H9 (cell line): Measurements from ENCODE around the gene UBQLN4. TPM values are rescaled to one million over a fixed set of nuclear protein-coding genes. Genes with fewer than 3 reads are reported as not detected.
A peak's percentile ranks its signal among the peaks of the same experiment; 100 is the strongest.

ENCODE experiments used
- DNase-seq: peaks from one replicate; pipeline ENCODE4 v3.0.0-alpha.2; 2017
- H2AFZ ChIP-seq: one replicate; pipeline ENCODE4 v1.6.1; 2013; ENCODE audit warnings: mild to moderate bottlenecking, low read length, control low read depth, moderate library complexity
- H2AK5ac ChIP-seq: 2 replicates; pipeline ENCODE4 v1.6.1; 2013; ENCODE audit warnings: low read length, control low read depth, mixed read lengths; ENCODE audit not compliant: insufficient read length
- H2BK120ac ChIP-seq: one replicate; pipeline ENCODE4 v1.6.1; 2013; ENCODE audit warnings: low read depth, mild to moderate bottlenecking, low read length, control low read depth, inconsistent platforms; ENCODE audit not compliant: poor library complexity, severe bottlenecking
- H2BK12ac ChIP-seq: 2 replicates; pipeline ENCODE4 v1.6.1; 2013; ENCODE audit warnings: low read length, control low read depth, mixed read lengths, low read depth; ENCODE audit not compliant: insufficient read length
- H2BK15ac ChIP-seq: 2 replicates; pipeline ENCODE4 v1.6.1; 2013; ENCODE audit warnings: low read depth, low read length, control low read depth
- H2BK20ac ChIP-seq: one replicate; pipeline ENCODE4 v1.6.1; 2013; ENCODE audit warnings: low read depth, mild to moderate bottlenecking, low read length, control low read depth, inconsistent platforms; ENCODE audit not compliant: poor library complexity, severe bottlenecking
- H2BK5ac ChIP-seq: 2 replicates; pipeline ENCODE4 v1.6.1; 2013; ENCODE audit warnings: low read length, control low read depth, mixed read lengths; ENCODE audit not compliant: insufficient read length
- H3K14ac ChIP-seq: 2 replicates; pipeline ENCODE4 v1.6.1; 2013; ENCODE audit warnings: low read length, control low read depth; ENCODE audit not compliant: insufficient read depth
- H3K18ac ChIP-seq: 2 replicates; pipeline ENCODE4 v1.6.1; 2013; ENCODE audit warnings: low read depth, mild to moderate bottlenecking, mixed read lengths, low read length, control low read depth; ENCODE audit not compliant: insufficient read length
- H3K23ac ChIP-seq: 2 replicates; pipeline ENCODE4 v1.6.1; 2013; ENCODE audit warnings: low read length, control low read depth, mixed read lengths, low read depth; ENCODE audit not compliant: insufficient read length
- H3K23me2 ChIP-seq: 2 replicates; pipeline ENCODE4 v1.6.1; 2013; ENCODE audit warnings: low read depth, mild to moderate bottlenecking, mixed read lengths, low read length, control low read depth; ENCODE audit not compliant: insufficient read length, poor library complexity, severe bottlenecking
- H3K27ac ChIP-seq: 2 replicates; pipeline ENCODE4 v1.5.1; 2013; ENCODE audit warnings: low read length, control low read depth, mixed read lengths, low read depth; ENCODE audit not compliant: insufficient read length
- H3K27me3 ChIP-seq: 2 replicates; pipeline ENCODE4 v1.6.1; 2013; ENCODE audit warnings: low read length, control low read depth, inconsistent platforms; ENCODE audit not compliant: insufficient read depth
- H3K4ac ChIP-seq: 2 replicates; pipeline ENCODE4 v1.6.1; 2013; ENCODE audit warnings: low read depth, mild to moderate bottlenecking, control low read depth, inconsistent platforms, low read length, moderate library complexity
- H3K4me1 ChIP-seq: 2 replicates; pipeline ENCODE4 v1.6.1; 2013; ENCODE audit warnings: low read length, control low read depth, inconsistent platforms; ENCODE audit not compliant: insufficient read depth
- H3K4me2 ChIP-seq: 2 replicates; pipeline ENCODE4 v1.6.1; 2013; ENCODE audit warnings: low read length, control low read depth, mixed read lengths; ENCODE audit not compliant: insufficient read length, insufficient read depth
- H3K56ac ChIP-seq: 2 replicates; pipeline ENCODE4 v1.6.1; 2013; ENCODE audit warnings: low read depth, mild to moderate bottlenecking, mixed read lengths, low read length, control low read depth; ENCODE audit not compliant: insufficient read length
- H3K79me1 ChIP-seq: 2 replicates; pipeline ENCODE4 v1.6.1; 2013; ENCODE audit warnings: low read depth, mild to moderate bottlenecking, moderate library complexity, low read length, control low read depth, inconsistent platforms; ENCODE audit not compliant: insufficient read depth, poor library complexity, severe bottlenecking
- H3K79me2 ChIP-seq: 2 replicates; pipeline ENCODE4 v1.6.1; 2013; ENCODE audit warnings: low read length, control low read depth, inconsistent platforms; ENCODE audit not compliant: insufficient read depth
- H3K9ac ChIP-seq: 2 replicates; pipeline ENCODE4 v1.6.1; 2013; ENCODE audit warnings: low read length, control low read depth, mixed read lengths; ENCODE audit not compliant: insufficient read length; ENCODE audit errors: extremely low read depth
- H3K9me3 ChIP-seq: one replicate; pipeline ENCODE4 v1.6.1; 2013; ENCODE audit warnings: low read depth, low read length, inconsistent platforms; ENCODE audit not compliant: control insufficient read depth
- H3T11ph ChIP-seq: one replicate; pipeline ENCODE4 v1.6.1; 2013; ENCODE audit warnings: mild to moderate bottlenecking, low read length, control low read depth, inconsistent platforms
- H4K20me1 ChIP-seq: one replicate; pipeline ENCODE4 v1.6.1; 2013; ENCODE audit not compliant: control insufficient read depth, insufficient read length, insufficient read depth
- H4K5ac ChIP-seq: 2 replicates; pipeline ENCODE4 v1.6.1; 2013; ENCODE audit warnings: low read depth, mild to moderate bottlenecking, mixed read lengths, low read length, control low read depth; ENCODE audit not compliant: insufficient read length
- H4K8ac ChIP-seq: replicated peaks from 2 replicates; pipeline ENCODE4 v1.6.1; 2013; ENCODE audit warnings: low read length, control low read depth, mixed read lengths, low read depth; ENCODE audit not compliant: insufficient read length
- H4K91ac ChIP-seq: 2 replicates; pipeline ENCODE4 v1.6.1; 2013; ENCODE audit warnings: low read depth, mild to moderate bottlenecking, moderate library complexity, mixed read lengths, low read length, control low read depth; ENCODE audit not compliant: insufficient read length
- H3K27ac Mint-ChIP-seq, 3 experiments: 2 replicates in 2 of 3; 3 replicates in 1 of 3; pipeline ENCODE4 v1.8.0; 2020 to 2021; ENCODE audit warnings: mixed read lengths in 3 of 3, mild to moderate bottlenecking in 1 of 3, moderate library complexity in 1 of 3
- H3K27me3 Mint-ChIP-seq: 2 replicates; pipeline ENCODE4 v1.8.0; 2021; ENCODE audit warnings: low read depth, mild to moderate bottlenecking, moderate library complexity, mixed read lengths
- H3K36me3 Mint-ChIP-seq, 3 experiments: 2 replicates in 2 of 3; 3 replicates in 1 of 3; pipeline ENCODE4 v1.8.0; 2020 to 2021; ENCODE audit warnings: low read depth in 3 of 3, mixed read lengths in 3 of 3; ENCODE audit not compliant: insufficient read depth in 1 of 3
- H3K4me1 Mint-ChIP-seq, 2 experiments: 2 replicates each; pipeline ENCODE4 v1.8.0; 2020; ENCODE audit warnings: mixed read lengths in 2 of 2
- H3K4me3 Mint-ChIP-seq, 2 experiments: 2 replicates in 1 of 2; 3 replicates in 1 of 2; pipeline ENCODE4 v1.8.0; 2020 to 2021; ENCODE audit warnings: mild to moderate bottlenecking in 2 of 2, mixed read lengths in 2 of 2, moderate library complexity in 1 of 2
- H3K9me3 Mint-ChIP-seq, 2 experiments: 2 replicates in 1 of 2; 3 replicates in 1 of 2; pipeline ENCODE4 v1.8.0; 2020; ENCODE audit warnings: mild to moderate bottlenecking in 2 of 2, mixed read lengths in 2 of 2, moderate library complexity in 1 of 2
- CTCF ChIP-seq: fragments of 200-600 bp; sonication (generic); conservative IDR thresholded peaks from 3 replicates; pipeline ENCODE4 v1.8.0; 2021; ENCODE audit warnings: antibody characterized with exemption, mild to moderate bottlenecking
- WGBS: extraction: QIAGEN DNeasy Blood & Tissue Kit; methylation state at CpG from one replicate; pipeline ENCODE4 v1.1.7; 2013; ENCODE audit warnings: missing lambda C conversion rate, low lambda C conversion rate, mixed read lengths; ENCODE audit not compliant: insufficient read length; ENCODE audit errors: extremely low coverage; 5-methylcytosine and 5-hydroxymethylcytosine counted together
- total RNA-seq: library from RNA; stranded (reverse); gene quantifications from 2 replicates; pipeline ENCODE4 v1.2.1, GENCODE V29; 2021

Gene UBQLN4
- total RNA-seq, 1 experiment from 2014 or later = 49.4 TPM

DNA sequence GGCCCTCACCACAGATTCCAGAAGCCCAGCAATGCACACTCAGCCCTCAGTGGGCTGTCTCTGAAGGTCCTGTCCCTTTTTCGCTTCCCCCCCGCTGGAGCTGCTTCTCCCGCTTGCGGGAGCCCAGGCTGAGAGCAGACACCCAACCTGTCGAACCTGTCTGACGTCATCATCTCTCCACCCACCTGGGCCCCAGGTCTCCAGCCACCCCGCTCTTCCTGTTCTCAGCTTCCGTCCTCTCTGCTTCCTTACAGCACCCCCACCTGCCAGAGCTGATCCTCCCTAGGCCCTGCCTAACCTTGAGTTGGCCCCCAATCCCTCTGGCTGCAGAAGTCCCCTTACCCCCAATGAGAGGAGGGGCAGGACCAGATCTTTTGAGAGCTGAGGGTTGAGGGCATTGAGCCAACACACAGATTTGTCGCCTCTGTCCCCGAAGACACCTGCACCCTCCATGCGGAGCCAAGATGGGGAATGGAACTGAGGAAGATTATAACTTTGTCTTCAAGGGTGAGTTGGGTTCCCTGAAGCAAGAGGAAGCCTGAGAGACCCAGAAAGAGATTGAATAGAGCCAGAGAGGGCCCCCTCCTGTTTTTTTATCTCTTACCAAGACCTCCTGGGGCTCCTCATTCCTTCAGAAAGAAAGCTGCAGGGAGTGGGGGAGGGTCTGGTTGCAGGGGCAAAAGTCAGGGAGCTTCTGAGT, 7.5 kb upstream of the UBQLN4 start, which contains the start of gene RAB25:
TSS of gene RAB25 (plus strand) at position 224 of the 700 bp plus-strand sequence. CDS start at position 465, 241 bp downstream.
- peak within 1 kb of the TSS; percentile 91 for H2BK120ac ChIP-seq
- H3K36me3 Mint-ChIP-seq = peaks cover 11 to 20% (median 18%) of the 10 kb centered on the region in 3 experiments; a peak in 6 of 7 replicates
- H3K23me2 ChIP-seq = peaks cover 4% of the 10 kb centered on the region
- H4K91ac ChIP-seq = no peak within 1 kb of the TSS
- WGBS = no CpG with 5 or more reads among the region's 11 CpGs
- H2BK12ac ChIP-seq = no peak within 1 kb of the TSS
- peak within 1 kb of the TSS; percentile 50 for H2BK20ac ChIP-seq
- H3K27me3 ChIP-seq = no peaks in the 10 kb centered on the region
- H3K14ac ChIP-seq = peak within 1 kb of the TSS; percentile 69; the same call in 1 of the 2 replicates
- H2AFZ ChIP-seq = peak within 1 kb of the TSS; percentile 94
- H3T11ph ChIP-seq = no peak within 1 kb of the TSS
- no peaks in the 10 kb centered on the region for H3K79me2 ChIP-seq
- H3K27me3 Mint-ChIP-seq = peaks cover 1% of the 10 kb centered on the region
- H3K9me3 ChIP-seq = no peaks in the 10 kb centered on the region
- H3K4me2 ChIP-seq = peak within 1 kb of the TSS; percentile 64
- H4K20me1 ChIP-seq = no peaks in the 10 kb centered on the region
- H3K56ac ChIP-seq = no peak within 1 kb of the TSS
- no peak within 1 kb of the TSS for H2BK5ac ChIP-seq
- H2AK5ac ChIP-seq = no peak within 1 kb of the TSS
- no peak within 1 kb of the TSS for H4K8ac ChIP-seq
- no peaks in the 10 kb centered on the region for H3K4me1 ChIP-seq
- peak within 1 kb of the TSS; percentile 79 for H3K27ac ChIP-seq
- H3K18ac ChIP-seq = peak within 1 kb of the TSS; percentile 55
- DNase-seq = peak; percentile 94
- no peak within 1 kb of the TSS for H4K5ac ChIP-seq
- H3K4ac ChIP-seq = no peak within 1 kb of the TSS; the same call in 1 of the 2 replicates
- H3K23ac ChIP-seq = no peak within 1 kb of the TSS
- peak within 1 kb of the TSS; percentile 73 to 91 for H3K4me3 Mint-ChIP-seq
- no peaks in the 10 kb centered on the region for H3K79me1 ChIP-seq
- peak within 1 kb of the TSS; percentile 28 for H3K9ac ChIP-seq
- H2BK15ac ChIP-seq = no peak within 1 kb of the TSS
- H3K4me1 Mint-ChIP-seq = peaks cover 33 to 46% of the 10 kb centered on the region in 2 experiments
- H3K27ac Mint-ChIP-seq = peak within 1 kb of the TSS; percentile 97 to 100 (median 100)
- no peaks in the 10 kb centered on the region; a peak in 1 of 5 replicates for H3K9me3 Mint-ChIP-seq
- TF ChIP-seq CTCF = no peak
